Renal pelvis (tissue), 4 donors: ENCODE results near the gene LAGE3. TPM values are rescaled to one million over a fixed set of nuclear protein-coding genes. Genes with fewer than 3 reads are reported as not detected.

Experiments used
- DNase-seq: peaks from one replicate; pipeline ENCODE4 v3.0.0-alpha.2; 2013
- polyA plus RNA-seq, 3 donors: library from polyadenylated mRNA; unstranded; fragments of 120-200 nt; gene quantifications; one replicate each; pipeline ENCODE4 v1.2.1, GENCODE V29; 2013; ENCODE audit not compliant: insufficient read length in 3 of 3

LAGE3 gene
- polyA plus RNA-seq, 3 donors: 13.1 to 19.1 (median 16.1) TPM

DNA sequence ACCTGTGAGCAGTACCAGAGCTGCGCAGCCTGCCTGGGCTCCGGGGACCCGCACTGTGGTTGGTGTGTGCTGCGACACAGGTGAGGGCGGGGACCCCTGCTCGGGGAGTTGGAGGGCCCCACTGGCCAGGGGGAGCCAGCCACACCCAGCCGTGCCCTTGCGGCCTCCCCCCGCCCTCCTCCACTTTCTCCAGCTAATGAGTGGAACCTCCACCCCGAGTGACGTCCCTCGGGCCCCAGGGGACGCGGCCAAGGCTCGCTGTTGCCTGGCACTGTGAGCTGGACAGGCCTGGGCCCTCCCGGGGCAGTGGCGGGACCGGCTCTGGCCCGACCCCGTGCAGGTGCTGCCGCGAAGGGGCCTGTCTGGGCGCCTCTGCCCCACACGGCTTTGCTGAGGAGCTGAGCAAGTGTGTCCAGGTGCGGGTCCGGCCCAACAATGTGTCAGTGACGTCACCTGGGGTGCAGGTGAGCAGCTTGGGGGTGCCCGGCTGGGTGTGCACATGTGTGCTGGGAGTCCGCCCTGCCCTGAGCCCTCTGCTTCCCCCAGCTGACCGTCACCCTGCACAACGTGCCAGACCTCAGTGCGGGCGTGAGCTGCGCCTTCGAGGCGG, 15.4 kb downstream of the LAGE3 start:
- no peak for DNase-seq

DNA sequence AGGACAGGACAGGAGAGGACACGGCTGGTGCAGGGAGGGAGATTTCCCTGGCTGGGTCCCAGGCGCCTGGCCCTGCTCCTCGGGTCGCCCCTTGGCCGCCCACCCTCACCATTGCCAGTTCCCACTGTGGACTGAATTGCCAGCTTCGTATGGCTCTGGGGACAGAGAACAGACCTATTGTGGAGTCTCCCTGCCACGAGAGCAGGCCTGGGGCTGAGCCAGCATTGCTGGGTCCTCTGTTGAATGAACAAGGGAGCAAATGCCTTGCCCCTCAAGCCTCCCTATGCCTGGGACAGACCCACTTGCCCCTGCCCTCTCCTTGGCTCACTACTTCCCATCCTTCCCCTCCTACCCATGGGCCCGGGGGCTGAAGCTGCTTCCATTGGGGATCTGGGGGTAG, 16.7 kb downstream of the LAGE3 start:
- no peak for DNase-seq

DNA sequence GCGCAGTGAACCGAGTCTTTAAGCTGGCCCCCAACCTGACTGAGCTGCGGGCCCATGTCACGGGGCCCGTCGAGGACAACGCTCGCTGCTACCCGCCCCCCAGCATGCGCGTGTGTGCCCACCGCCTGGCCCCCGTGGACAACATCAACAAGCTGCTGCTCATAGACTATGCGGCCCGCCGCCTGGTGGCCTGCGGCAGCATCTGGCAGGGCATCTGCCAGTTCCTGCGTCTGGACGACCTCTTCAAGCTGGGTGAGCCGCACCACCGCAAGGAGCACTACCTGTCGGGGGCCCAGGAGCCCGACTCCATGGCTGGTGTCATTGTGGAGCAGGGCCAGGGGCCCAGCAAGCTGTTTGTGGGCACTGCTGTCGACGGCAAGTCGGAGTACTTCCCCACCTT, 18.8 kb downstream of the LAGE3 start:
- no peak for DNase-seq

DNA sequence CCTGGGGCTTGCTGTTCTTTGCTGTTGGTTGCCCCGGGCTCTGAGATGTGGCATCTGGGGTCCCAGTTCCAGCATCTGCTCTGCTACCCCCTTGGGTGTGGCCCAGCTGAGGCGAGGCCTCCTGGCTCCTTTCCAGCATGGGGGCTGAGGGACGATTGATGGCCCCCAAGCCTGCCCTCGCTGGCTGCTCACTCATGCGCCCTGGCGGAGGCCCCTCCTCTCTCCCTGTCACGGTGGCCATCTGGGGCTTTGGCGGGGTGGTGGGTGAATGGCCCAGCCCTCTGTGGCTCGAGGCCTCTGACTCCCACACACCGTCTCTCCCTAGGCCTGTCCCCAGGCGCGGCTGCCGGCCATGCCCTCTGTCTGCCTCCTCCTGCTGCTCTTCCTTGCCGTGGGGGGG, 19.2 kb downstream of the LAGE3 start:
- no peak for DNase-seq

DNA sequence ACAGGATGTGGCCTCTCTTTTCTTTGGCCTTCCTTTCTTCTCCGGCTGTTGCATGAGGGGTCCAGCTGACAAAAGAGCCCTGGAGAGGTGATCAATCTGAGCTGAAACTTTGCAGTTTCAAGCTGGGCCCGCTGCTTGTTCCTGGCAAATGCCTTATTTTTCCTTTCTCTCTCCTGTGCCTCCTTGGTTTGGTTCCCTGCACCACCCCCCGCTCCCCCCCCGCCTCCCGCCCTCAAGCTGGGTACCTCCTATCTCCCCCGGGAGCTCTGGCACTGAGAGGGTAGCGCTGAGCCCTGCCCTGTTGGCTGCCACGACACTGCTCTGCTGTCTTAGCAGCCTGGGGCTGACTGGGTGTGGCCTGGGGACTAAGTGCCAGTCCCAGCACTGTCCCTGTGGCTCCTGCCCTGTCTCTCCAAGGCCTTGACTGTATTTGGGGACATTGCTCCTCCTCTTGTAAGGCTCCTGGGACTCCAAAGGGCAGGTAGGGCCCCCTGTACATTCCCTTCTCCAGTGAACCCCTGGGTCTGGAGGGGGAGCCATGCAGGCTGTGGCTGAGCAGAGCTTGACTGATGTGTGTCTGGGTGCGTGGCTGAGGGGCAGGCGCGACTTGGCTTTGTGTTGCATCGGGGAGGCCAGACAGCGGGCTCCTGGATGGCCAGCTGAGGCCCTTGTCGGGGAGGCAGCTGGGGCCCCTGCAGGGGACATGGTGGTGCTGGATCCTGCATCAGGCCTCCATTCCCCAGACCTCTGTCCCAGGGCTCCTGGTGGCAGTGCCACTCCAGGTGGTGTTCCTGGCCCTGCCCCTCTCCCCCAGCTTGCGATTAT, 19.9 kb downstream of the LAGE3 start:
- no peak for DNase-seq

DNA sequence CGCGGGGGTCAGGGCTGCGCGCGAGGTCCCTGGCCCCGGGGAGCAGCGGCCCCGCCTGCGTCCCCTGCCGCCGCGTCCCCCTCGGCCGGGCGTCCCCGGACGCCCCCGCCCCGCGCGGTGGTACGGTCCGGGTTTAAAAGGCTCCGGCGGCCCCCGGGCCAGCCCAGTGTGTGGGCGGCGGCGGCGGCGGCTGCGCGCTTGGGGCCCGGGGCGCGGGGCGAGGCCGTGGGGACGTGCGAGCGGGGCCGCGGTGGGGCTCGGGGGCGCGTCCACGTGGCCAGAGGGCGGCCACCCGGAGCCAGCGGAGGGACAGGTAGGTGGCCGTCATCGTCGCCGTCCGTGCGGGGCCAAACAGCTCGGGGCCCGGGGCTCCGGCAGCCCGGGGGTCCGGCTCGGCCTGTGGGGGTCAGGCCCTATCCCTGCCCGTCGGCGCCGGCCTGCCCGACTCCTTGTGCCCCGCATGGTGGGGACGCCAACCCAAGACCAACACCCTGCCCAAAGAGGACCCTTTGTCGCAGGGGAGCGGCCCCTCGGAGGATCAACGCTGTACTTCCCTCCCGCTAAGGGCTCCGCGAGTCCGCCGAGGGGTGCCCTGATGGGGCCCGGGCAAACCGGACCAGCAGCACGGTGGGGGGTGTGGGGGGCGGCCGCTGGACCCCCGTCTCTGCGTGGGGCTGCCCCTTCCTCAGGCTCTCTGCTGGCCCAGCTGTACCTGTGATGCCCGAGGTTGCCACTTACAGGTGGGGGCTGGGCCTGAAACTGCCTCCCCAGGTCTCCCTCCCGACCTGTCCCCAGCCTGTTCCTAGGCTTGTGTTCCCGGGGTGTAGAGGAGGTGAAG, 20.7 kb downstream of the LAGE3 start, which contains the start of gene PLXNA3:
Gene PLXNA3, plus strand, starts transcription at position 166 of the 838 bp plus-strand sequence. CDS start 1,903 bp downstream, outside the sequence.
- no peak for DNase-seq

DNA sequence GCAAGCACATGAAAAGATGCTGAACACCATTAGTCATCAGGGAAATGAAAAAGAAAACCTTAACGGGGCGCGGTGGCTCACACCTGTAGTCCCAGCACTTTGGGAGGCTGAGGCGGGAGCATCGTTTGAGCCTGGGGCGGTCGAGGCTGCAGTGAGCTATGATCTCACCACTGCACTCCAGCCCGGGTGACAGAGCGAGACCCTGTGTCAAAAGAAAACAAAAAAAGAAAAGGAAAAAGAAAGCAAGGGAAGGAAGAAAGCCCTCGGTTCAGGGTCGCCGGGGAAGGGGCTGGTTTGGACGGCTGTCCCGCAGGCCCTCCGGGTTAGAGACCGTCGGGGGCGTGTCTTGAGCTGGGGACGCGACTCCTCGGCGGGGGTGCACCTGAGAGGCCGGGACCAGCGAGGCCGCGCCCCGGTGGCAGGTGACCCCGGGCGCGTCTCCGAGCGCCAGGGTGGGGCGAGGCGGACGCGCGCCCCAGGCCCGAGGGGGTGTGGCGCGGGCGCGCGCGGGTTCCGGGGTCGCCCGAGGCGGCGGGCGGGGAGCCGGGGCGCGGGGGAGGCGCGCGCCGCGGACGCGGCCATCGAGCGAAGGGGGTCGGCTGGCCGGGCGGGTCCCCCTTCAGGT, 21.5 kb downstream of the LAGE3 start:
- no peak for DNase-seq

DNA sequence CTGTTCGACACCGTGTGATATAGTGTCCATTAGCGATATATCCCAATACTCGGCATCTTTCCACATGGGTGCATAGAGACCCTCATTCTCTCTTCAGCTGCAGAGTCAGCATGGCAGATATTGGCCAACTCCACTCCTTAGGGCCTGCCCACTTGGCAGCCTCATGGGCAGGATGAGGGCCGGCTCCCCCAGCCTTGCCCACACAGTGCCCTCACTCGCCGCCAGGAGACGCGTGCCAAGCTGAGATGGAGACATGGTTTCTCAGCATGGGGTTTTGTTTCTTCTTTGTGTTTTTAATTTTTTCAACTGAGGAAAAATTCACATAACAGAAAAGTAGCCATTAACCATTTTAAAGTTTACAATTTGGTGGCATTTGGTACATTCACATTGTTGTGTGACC, 26.3 kb downstream of the LAGE3 start:
- DNase-seq: no peak

DNA sequence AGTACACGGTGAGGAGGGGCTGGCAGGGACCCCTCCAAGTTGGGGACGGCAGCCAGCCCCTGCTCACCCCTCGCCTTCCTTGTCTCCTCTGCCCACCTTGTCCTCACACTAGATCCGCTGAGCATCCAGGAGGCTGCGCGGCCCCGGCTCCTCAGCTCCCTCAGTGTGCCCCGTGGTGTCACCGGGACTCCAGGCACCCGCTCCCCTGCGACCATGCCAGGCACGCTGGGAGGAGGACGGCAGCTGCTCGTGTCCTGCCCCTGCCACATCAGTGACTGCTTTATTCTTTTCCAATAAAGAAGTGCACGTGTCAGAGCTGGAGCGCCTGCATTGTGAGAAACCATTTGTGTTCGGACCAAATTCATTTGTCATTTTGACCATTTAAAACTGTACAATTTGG, 28.8 kb downstream of the LAGE3 start:
- no peak for DNase-seq

DNA sequence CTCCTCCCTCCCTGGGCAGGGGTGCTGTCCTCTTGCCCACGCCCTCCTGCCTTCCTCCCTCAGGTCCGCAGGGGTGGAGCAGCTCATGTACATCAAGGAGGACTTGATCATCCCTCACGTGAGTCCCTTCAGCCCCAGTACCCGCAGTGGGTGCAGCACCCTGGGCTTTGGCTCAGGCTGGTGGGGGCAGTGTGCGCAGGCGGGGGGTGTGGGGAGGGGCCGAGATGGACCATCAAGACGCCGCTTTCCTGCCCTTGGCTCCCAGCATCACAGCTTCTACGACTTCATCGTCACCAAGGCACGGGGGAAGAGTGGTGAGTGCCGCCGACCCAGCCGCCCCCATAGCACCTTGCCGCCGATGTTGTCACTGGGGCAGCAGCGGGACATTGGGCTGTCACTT, 29.5 kb downstream of the LAGE3 start:
- no peak for DNase-seq

DNA sequence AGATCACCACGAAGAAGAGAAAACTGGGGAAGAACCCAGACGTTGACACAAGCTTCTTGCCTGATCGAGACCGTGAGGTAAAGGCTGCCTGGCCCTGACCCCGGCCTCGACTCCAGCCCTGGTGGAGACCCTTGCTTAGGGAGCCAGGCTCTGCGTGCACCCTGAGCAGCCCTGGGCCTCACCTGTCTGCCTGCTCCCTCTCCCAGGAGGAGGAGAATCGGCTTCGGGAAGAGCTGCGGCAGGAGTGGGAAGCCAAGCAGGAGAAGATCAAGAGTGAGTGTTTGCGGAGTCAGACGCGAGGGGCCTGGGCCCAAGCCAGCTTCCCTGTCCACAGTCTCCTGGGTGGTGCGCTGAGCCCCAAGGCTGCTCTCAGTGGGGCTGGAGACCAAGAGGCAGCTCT, 30.6 kb downstream of the LAGE3 start:
- no peak for DNase-seq

DNA sequence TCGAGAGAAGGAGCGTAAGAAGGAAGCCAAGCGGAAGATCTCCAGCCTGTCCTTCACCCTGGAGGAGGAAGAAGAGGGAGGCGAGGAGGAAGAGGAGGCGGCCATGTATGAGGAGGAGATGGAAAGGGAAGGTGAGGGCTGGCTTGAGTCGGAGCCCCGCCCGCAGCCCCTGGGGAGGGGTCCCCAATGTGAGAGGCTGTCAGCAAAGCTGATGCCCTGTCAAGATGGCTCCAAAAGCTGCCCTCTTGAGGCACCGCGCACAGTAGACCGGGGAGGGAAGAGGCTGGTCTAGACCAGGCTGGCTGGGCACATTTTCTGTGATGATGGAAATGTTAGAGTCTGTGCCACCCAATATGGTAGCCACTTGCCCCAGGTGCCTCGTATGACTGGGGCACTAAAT, 32.7 kb downstream of the LAGE3 start:
- DNase-seq: no peak

DNA sequence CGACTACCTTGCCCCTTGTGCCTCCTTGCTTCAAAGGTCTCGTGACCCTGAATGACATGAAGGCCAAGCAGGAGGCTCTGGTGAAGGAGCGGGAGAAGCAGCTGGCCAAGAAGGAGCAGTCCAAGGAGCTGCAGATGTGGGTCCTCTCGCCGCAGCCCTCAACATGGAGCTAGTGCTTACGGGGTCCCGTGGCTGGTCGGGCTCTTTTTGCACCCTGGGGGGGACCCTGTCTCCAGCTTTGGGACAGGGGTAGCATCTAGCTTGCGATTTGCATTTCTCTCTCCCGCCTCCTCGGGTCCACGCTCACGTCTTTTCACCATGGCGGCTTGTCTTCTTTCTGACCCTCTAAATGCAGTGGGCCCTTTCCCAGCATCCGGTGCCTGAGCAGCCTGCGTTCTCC, 33.3 kb downstream of the LAGE3 start:
- DNase-seq: no peak

DNA sequence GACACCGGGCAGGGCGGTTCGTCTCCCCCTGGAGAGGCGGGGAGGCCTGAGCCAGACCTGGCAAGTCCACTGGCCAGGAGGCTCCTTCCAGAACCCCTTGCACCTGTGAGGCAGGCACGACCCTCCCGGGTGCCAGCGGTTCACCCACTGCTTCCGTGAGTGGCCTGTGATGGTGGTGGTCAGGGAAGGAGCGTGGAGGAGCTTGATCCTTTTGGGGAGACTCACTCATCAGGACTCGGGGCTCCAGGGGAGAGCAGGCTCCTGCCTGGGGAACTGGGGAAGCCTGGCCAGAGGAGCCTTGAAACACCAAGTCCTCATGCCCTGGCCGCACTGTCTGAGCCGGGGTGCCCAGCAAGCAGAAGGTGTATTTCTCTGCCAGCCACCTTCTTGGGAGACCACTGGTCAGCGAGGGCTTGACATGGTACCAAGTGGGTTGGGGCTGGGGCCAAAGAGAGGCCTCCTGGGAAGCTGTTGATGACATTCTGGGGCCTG, 34.3 kb downstream of the LAGE3 start:
- DNase-seq: no peak

DNA sequence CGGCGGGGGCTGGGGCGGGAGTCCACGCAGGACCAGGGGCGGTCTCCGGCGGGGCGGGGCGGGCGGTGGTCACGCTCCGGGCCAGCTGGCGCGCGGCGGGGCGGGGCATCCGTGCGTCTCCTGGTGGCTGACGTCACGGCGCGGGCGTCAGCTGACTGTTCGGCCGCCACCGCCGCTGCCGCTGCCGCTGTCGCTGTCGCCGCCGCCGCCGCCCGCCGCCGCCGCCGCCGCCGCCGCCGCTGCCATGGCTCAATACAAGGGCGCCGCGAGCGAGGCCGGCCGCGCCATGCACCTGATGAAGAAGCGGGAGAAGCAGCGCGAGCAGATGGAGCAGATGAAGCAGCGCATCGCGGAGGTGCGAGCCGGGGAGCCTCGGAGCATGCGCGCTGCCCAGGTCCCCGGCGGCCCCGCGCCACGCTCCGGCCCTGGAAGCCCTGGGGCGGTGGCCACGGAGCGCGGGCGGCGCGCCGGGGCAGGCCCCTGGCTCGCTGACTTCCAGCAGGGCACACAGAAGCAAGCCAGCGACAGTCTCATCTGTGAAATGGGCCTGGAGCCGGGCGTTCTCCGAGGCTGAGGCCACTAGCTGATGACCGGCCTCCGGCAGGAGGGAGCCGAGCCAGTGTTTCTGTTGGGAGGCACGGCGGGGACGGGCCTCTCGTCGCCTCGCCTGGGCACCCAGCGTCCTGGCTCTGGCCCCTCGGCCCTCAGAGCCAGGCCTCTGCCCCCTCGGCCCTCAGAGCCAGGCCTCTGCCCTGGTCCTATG, 34.9 kb downstream of the LAGE3 start, which contains the start of gene FAM50A:
Gene FAM50A, plus strand, starts transcription at position 150 of the 763 bp plus-strand sequence. Its CDS starts 95 bp downstream, at position 245.
- no peak for DNase-seq

DNA sequence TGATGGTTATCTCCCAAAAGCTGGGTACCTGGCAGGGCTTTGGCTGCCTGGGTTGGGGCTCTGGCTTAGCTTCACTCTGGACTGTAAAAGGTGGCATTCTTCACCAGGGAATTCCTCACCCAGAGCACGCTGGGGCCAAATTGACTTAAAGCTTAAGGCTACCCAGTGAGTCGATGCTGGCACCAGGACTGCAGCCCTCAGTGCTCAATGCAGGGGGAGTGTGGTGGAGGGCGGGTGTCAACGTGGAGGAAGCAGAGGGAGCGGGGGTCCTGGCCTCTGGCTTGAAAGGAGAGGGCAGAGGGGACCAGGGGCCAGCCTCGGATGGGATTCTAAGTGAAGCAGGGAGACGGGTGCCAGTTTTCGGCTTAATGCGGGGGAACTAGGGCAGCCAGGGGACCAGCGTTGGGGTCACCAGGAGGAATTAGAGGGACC, 35.6 kb downstream of the LAGE3 start:
- no peak for DNase-seq

DNA sequence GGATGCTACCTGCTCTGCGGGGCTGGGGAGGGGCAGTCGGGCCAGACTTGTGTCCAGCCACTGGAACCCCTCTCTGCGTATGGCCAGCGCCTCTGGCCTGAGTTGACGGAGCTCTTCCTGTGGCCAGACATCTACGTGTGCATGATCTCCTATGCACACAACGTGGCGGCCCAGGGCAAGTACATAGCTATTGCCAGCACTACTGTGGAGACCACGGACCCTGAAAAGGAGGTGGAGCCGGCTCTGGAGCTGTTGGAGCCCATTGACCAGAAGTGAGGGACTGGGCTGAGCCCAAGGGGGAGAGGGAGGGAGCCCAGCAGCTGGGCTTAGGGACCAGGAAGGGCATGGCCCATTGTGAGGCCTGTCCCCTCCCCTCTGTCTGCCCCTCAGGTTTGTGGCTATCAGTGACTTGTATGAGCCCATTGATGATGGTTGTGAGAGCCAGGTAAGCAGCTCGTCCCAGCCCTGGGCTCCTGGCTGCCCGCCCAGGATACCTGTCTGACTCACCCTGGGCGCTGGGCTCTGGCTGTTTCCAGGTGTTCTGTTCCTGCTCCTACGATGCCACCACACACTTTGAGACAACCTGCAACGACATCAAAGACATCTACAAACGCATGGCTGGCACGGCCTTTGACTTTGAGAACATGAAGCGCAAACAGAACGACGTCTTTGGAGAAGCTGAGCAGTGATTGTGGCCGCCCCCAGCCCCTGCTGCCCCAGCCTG, 36.9 kb downstream of the LAGE3 start:
- no peak for DNase-seq

DNA sequence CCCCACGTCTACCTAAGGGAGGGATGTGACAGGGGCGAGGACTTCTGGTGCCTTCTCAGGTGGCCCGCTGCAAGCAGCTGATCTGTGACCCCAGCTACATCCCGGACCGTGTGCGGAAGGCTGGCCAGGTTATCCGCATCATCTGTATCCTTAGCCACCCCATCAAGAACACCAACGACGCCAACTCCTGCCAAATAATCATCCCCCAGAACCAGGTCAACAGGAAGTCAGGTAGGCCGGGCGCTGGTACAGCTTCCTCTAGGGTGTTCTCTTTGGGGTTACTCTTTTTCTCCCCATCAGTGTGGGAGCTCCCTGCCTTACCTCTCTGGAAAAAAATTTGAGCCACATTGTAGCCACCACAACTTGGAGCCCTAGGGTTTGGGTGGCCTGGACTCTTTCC, 37.5 kb downstream of the LAGE3 start:
- no peak for DNase-seq

DNA sequence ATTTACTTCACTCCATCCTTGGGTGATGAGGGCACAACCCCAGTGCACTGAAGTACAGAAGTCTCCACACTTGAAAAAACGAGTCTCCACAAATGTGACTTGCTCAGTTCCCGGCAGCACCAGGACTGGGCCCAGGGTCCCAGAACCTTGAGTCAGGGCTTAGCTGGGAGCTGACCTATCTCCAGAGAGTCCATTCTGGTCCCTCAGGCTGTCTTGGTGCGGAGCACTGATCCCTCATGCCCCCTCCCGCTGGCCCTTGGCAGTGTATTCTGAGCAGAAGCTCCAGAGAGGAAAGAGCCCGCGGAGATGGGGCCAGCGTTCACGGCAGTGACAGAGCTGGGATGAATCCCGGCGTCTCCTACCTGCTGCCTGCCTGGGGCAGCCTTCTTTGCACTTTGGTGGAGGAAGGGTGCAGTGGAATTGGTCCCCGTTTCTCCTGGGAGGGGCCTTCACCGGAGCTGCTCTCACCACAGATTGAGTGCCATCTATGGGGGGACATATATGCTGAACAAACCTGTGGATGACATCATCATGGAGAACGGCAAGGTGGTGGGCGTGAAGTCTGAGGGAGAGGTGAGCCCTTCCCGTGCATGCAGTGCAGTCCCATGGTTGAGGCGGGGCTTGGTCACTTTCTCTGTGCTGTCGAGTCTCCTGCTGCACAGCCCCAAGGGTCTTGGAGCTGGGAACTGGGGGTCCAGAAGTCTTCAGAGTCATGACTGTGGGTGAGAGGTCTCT, 38.3 kb downstream of the LAGE3 start:
- no peak for DNase-seq

DNA sequence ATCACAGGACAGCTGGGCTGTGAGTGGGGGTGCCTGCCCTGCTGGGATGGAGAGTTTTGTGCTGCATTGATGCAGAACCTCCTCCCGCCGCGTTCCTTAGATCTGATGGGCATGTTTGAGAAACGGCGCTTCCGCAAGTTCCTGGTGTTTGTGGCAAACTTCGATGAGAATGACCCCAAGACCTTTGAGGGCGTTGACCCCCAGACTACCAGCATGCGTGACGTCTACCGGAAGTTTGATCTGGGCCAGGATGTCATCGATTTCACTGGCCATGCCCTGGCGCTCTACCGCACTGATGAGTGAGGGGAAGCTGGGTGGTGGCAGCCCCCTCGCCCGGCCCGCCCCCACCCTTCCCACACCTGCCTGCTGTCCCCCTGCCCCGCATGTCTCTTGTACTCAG, 39.2 kb downstream of the LAGE3 start:
- DNase-seq: no peak
